Effector memory CD8-positive, alpha-beta T cell (primary cell): ENCODE results near the gene TTC1.

Experiments
- ATAC-seq: fragments of 150-1000 bp; cut with Tn5 transposase; replicated peaks from 2 replicates; pipeline ENCODE4 v1.10.0; 2021; ENCODE audit warnings: mild to moderate bottlenecking, moderate library complexity
- DNase-seq, 3 experiments: peaks; one replicate each; pipeline ENCODE4 v3.0.0; 2021
- H3K27ac Mint-ChIP-seq, 2 donors: one replicate each; pipeline ENCODE4 v1.8.0; 2022; ENCODE audit warnings: mild to moderate bottlenecking in 2 of 2, mixed read lengths in 2 of 2, moderate library complexity in 2 of 2
- H3K27me3 Mint-ChIP-seq, 2 donors: one replicate each; pipeline ENCODE4 v1.8.0; 2022; ENCODE audit warnings: mixed read lengths in 2 of 2
- H3K36me3 Mint-ChIP-seq: one replicate; pipeline ENCODE4 v1.8.0; 2022; ENCODE audit warnings: mild to moderate bottlenecking, moderate library complexity, mixed read lengths; ENCODE audit not compliant: insufficient read depth
- H3K4me1 Mint-ChIP-seq, 2 donors: one replicate each; pipeline ENCODE4 v1.8.0; 2022; ENCODE audit warnings: low read depth in 2 of 2, mixed read lengths in 2 of 2
- H3K4me3 Mint-ChIP-seq, 2 donors: one replicate each; pipeline ENCODE4 v1.8.0; 2022; ENCODE audit warnings: mild to moderate bottlenecking in 2 of 2, mixed read lengths in 2 of 2, moderate library complexity in 2 of 2
- H3K9me3 Mint-ChIP-seq, 2 donors: one replicate each; pipeline ENCODE4 v1.8.0; 2022; ENCODE audit warnings: mixed read lengths in 2 of 2

The TTC1 gene

DNA sequence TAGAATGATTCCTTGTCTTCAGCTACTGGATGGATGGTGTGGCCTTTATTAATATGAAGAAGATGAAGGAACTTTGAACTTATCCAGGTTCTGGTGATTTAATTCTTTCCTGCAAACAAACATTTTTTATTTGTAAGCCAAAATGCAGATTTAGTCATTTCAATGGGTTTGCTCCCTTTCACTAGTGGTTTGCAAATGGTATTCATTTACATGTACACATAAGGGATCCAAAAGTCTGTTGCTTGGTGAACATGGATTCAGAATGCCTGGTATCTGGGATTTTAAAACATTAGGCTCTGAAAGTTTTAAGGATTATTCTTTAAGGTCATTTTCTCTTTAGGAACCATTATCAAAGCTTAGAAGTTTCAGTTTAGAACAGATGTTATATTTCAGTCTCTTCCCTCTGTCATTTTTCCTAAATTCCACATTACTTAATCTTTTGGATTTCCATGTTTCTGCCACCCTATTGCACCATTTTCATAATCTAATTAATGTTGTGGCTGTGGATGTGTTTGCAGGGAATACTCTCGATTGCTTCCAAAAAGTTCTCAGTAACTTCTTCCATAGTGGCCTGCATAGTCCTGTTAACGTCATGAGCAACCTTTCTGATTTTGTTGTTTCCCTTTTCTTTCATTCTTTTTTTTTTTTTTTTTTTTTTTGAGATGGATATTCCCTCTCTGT is 10.1 kb downstream of the TTC1 start:
- H3K4me3 Mint-ChIP-seq: no peak overlapping the region
- H3K27me3 Mint-ChIP-seq: no peaks in the 10 kb centered on the region
- DNase-seq (no peak), ATAC-seq (no peak)
- peaks cover 18 to 30% of the 10 kb centered on the region in 2 donors for H3K4me1 Mint-ChIP-seq
- H3K9me3 Mint-ChIP-seq: no peaks in the 10 kb centered on the region
- peaks cover 17% of the 10 kb centered on the region for H3K36me3 Mint-ChIP-seq
- H3K27ac Mint-ChIP-seq: peak overlapping the region; percentile 2 to 92

DNA sequence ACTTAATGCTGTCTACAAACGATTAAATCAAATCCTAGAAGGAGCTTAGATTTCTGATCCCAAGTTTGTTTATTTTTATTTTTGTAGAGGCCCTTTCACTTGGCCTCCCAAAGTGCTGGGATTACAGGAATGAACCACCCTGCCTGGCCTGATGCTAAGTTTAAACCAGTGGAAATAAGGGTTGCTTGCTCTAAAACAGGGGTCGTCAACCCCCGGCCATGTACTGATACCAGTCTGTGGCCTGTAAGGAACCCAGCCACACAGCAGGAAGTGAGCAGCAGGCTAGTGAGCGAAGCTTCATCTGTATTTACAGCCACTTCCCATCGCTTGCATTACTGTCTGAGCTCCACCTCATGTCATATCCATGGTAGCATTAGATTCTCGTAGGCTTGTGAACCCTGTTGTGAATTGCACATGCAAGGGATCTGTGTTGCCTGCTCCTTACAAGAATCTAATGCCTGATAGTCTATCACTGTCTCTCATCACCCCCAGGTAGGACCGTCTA is 11.4 kb downstream of the TTC1 start:
- DNase-seq (no peak), ATAC-seq (no peak)
- H3K4me1 Mint-ChIP-seq: peaks cover 15 to 30% of the 10 kb centered on the region in 2 donors
- peaks cover 22% of the 10 kb centered on the region for H3K36me3 Mint-ChIP-seq
- H3K27ac Mint-ChIP-seq: peak overlapping the region; percentile 82 to 92
- H3K9me3 Mint-ChIP-seq: no peaks in the 10 kb centered on the region
- H3K27me3 Mint-ChIP-seq: no peaks in the 10 kb centered on the region
- H3K4me3 Mint-ChIP-seq: peak overlapping the region in 1 of 2 donors; percentile 7

DNA sequence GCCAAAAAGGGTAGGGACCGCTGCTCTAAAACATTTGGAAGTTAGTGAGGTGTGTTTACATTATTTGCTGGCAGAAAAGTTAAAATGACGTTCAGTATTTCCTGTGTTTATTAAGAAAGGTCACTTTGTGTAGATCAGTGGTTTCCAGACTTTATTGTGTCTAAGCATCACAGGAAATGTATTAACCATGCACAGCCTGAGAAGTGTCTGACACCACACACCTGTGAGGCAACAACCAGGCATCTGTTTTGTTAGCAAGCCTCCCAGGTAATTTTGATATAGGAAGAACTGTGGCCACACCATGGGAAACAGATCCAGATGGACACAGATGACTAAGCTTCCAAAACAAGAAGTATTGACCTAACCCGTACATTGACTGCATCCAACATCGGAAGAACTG is 12.0 kb downstream of the TTC1 start:
- H3K36me3 Mint-ChIP-seq: peaks cover 20% of the 10 kb centered on the region
- H3K4me1 Mint-ChIP-seq: peaks cover 19 to 35% of the 10 kb centered on the region in 2 donors
- H3K27me3 Mint-ChIP-seq: no peaks in the 10 kb centered on the region
- ATAC-seq (peak; percentile 63), DNase-seq (no peak)
- peak overlapping the region; percentile 82 to 92 for H3K27ac Mint-ChIP-seq
- H3K4me3 Mint-ChIP-seq: no peak overlapping the region
- H3K9me3 Mint-ChIP-seq: no peaks in the 10 kb centered on the region

DNA sequence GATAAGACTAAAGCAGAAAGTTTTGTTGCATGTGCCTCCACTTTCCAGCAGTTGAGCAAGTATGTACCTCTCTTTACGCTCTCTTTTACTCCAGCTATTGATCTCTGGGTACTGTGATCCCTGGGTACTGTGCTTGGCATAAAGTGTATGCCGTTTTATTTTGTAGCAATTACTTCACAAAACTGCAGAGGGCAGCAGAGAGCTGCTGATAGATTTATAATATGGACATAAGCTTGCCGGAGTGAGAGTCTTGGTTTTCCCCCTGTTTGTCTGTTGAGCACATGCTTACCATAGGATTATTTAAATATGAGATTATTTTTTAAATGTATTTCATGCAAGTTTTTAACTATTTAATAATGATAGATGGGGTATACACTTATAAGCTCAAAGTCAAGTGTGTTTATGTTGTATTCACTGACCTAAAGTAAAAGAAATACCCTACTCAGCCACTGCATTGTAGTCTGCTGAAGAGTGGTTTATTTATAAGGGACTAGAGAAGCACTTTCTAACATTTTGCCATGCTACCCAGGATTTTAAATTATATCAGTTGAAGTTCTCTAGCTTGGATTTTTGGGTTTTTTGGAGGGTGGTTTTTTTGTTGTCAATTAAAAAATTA is 13.0 kb downstream of the TTC1 start:
- ATAC-seq (peak; percentile 92), DNase-seq (peak; percentile 61 to 65 (median 63))
- Mint-ChIP-seq H3K36me3 (peaks cover 22% of the 10 kb centered on the region), H3K4me1 (peaks cover 21 to 45% of the 10 kb centered on the region in 2 donors), H3K9me3 (no peaks in the 10 kb centered on the region), H3K27ac (peak overlapping the region; percentile 82 to 92), H3K27me3 (no peaks in the 10 kb centered on the region), H3K4me3 (no peak overlapping the region)

DNA sequence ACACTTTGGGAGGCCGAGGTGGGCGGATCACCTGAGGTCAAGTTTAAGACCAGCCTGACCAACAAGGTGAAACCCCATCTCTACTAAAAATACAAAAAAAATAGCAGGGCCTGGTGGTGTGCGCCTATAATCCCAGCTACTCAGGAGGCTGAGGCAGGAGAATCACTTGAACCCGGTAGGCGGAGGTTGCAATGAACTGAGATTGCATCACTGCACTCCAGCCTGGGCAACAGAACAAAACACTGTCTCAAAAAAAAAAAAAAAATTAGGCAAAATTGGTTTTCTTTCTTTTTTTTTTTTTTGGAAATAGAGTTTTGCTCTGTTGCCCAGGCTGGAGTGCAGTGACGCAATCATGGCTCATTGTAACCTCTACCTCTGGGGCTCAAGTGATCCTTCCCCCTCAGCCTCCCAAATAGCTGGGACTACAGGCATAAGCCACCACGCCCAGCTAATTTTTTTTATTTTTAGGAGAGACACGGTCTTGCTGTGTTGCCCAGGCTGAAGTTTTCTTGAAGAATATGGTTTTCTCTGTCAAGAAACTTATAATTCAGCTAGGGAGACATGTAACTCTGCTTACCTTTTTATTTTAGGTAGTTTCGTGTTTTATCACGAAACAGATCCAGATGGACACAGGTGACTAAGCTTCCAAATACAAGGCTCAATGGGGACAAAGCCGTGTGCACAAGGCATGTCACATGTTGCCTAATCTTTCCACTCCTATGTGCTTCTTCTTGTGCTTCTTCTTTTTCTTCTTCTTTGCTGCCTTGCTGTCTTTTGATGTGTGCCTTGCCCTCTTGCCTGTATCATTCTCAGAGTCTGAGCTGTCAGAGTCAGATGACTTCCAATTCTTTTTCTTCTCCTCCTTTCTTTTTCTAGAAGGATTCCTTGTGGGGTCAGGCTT is 14.3 kb downstream of the TTC1 start:
- ATAC-seq (no peak), DNase-seq (no peak)
- Mint-ChIP-seq H3K4me3 (no peak overlapping the region), H3K27me3 (no peaks in the 10 kb centered on the region), H3K27ac (no peak overlapping the region), H3K9me3 (no peaks in the 10 kb centered on the region), H3K4me1 (peaks cover 20 to 55% of the 10 kb centered on the region in 2 donors), H3K36me3 (peaks cover 26% of the 10 kb centered on the region)

DNA sequence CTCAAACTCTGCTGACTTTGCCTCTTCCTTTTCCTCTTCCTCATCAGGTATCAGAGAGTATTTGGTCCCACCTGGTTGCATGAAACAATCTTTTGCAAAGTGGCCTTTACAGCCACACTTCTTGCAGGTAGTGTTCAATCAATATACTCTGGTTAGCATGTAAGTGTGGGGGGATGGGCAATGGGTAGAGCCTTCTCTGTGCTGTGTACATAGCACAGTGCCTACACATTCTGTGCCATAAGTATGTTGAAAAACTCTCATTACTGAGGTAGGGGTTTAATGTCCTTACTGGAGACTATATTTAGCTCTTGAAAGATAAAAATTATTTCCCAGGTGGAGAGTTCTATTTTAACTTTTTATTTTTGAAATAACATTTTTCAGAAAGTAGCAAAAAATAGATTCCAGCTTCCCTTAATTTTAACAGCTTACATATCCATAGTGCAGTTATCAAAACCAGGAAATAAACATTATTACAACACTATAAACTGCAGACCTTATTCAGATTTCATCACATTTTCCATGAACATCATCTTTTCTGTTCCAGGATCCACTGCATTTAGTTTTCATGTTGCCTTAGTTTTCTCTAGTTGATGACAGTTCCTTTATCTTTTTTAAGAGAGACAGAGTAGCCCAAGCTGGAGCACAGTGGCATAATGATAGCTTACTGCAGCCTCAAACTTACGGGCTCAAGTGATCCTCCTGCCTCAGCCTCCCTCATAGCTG is 15.1 kb downstream of the TTC1 start:
- peaks cover 31% of the 10 kb centered on the region for H3K36me3 Mint-ChIP-seq
- no peaks in the 10 kb centered on the region for H3K27me3 Mint-ChIP-seq
- no peak overlapping the region for H3K4me3 Mint-ChIP-seq
- DNase-seq (no peak), ATAC-seq (no peak)
- H3K4me1 Mint-ChIP-seq: peaks cover 19 to 52% of the 10 kb centered on the region in 2 donors
- no peaks in the 10 kb centered on the region for H3K9me3 Mint-ChIP-seq
- peak overlapping the region in 1 of 2 donors; percentile 62 for H3K27ac Mint-ChIP-seq

DNA sequence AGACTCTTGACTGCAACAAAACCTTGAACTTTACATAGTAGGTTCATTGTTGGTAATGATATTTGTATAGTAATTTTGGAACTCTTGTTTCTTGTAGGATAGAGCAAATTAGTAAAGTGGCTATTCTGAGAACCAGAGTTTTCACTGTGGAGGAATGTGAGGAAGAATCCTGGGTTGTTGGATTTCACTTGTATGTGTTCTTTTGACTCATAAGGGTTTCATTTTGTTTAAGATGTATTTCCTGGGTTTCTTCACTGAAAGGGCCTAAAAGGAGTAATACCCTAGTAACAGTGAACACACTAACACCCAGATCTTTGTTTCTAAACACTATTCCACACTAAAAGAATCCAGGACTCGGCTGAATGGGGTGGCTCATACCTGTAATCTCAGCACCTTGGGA is 20.1 kb downstream of the TTC1 start:
- ATAC-seq (no peak), DNase-seq (no peak)
- peak overlapping the region in 1 of 2 donors; percentile 41 for H3K27ac Mint-ChIP-seq
- H3K4me3 Mint-ChIP-seq: no peak overlapping the region
- no peaks in the 10 kb centered on the region for H3K9me3 Mint-ChIP-seq
- H3K4me1 Mint-ChIP-seq: peaks cover 9 to 36% of the 10 kb centered on the region in 2 donors
- H3K36me3 Mint-ChIP-seq: peaks cover 36% of the 10 kb centered on the region
- no peaks in the 10 kb centered on the region for H3K27me3 Mint-ChIP-seq

DNA sequence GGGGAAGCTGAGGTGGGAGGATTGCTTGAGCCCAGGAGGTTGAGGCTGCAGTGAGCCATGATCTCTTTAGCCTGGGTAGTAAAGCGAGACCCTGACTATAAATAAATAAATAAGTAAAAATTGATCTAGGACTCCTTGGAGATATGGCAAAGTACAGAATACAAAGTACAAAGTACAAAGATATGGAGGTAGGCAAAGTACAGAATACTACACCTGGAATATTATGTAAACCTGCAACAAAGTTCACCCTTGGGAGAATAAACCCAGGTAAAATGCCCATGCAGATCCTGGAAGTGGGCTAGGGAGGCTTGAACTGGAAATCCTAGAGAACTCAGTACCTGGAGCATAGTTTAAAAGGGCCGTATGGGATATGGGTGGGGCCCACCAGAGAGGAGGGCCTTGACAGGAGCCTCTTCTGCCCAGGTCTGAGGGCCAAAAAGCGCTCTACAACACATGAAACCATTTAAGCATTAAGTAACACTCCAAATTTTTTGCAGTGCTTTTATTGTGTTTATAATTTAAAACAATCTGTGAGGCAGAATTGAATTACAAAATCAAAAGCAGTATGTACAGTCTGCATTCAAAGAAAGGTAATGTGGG is 20.7 kb downstream of the TTC1 start:
- Mint-ChIP-seq H3K36me3 (peaks cover 33% of the 10 kb centered on the region), H3K27ac (peak overlapping the region; percentile 9 to 41)
- DNase-seq: no peak

DNA sequence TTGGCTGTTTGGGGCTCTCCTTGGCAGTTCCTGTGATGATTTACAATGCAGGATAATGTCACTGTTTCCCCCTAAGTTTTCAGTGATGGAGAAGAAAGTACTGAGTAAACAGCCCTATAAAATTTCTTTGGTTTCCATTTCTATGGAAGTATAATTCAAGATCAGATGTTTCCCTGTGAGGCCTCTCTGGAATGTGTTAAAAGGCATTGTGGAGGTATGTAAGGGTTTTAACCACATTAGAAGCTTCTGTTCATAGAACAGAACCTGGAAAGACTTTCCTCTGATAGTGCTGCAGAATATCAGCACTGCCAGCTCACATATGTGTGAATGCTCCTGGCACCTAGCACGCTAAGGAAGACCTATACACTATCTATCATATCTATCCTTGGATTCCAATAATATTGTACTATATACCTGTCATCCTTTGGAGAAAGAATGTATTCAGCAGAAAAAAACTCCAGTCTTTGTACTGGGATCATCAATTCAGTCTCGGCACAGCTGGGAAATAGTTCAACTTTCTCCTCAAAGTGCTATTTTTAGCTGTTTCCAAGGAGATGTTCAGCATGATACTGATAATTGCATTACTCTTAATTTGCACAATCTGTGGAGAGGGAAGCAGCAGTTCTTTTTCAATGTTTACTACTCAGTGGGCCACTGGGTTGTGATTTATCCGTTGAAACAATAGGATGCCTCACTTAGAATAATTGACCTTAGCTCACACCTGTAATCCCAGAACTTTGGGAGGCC is 21.9 kb downstream of the TTC1 start:
- H3K4me3 Mint-ChIP-seq: no peak overlapping the region
- no peaks in the 10 kb centered on the region for H3K9me3 Mint-ChIP-seq
- H3K36me3 Mint-ChIP-seq: peaks cover 39% of the 10 kb centered on the region
- peaks cover 6 to 33% of the 10 kb centered on the region in 2 donors for H3K4me1 Mint-ChIP-seq
- no peak for ATAC-seq
- no peaks in the 10 kb centered on the region for H3K27me3 Mint-ChIP-seq
- H3K27ac Mint-ChIP-seq: peak overlapping the region in 1 of 2 donors; percentile 49
- DNase-seq: no peak

More for the DNA sequence above, 20.7 kb downstream of the TTC1 start:
- Mint-ChIP-seq H3K27me3 (no peaks in the 10 kb centered on the region), H3K9me3 (no peaks in the 10 kb centered on the region), H3K4me1 (peaks cover 9 to 36% of the 10 kb centered on the region in 2 donors), H3K4me3 (no peak overlapping the region)
- ATAC-seq: no peak

DNA sequence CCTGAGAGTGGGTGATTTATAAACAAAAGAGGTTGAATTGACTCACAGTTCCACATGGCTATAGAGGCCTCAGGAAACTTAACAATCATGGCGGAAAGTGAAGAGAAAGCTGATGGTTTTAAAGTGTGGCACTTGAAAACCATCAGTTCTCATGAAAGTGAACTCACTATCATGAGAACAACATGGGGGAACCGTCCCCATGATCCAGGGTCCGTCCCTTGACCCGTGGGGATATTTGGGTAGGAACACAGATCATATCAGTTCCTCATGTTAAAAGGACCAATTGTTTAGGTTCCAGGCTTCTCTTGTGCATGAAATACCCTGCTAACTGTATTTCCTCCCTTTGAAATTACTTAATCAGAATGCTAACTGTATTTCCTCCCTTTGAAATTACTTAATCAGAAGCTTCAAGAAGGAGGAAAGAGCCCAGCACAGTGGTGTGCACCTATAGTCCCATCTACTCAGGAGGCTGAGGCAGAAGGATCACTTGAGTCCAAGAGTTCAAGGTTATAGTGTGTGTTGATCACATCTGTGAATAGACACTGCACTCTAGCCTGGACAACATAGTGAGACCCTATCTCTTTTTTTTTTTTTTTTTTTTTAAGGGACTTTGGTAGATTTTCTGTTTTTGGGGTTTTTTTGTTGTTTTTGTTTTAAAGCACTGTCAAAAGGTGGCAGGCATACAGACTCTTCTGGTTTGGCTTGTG is 24.8 kb downstream of the TTC1 start:
- DNase-seq: no peak
- peaks cover 3 to 14% of the 10 kb centered on the region in 2 donors for H3K4me1 Mint-ChIP-seq
- peaks cover 53% of the 10 kb centered on the region for H3K36me3 Mint-ChIP-seq
- ATAC-seq: no peak
- H3K27me3 Mint-ChIP-seq: no peaks in the 10 kb centered on the region
- no peak overlapping the region for H3K4me3 Mint-ChIP-seq
- no peaks in the 10 kb centered on the region for H3K9me3 Mint-ChIP-seq
- H3K27ac Mint-ChIP-seq: no peak overlapping the region

DNA sequence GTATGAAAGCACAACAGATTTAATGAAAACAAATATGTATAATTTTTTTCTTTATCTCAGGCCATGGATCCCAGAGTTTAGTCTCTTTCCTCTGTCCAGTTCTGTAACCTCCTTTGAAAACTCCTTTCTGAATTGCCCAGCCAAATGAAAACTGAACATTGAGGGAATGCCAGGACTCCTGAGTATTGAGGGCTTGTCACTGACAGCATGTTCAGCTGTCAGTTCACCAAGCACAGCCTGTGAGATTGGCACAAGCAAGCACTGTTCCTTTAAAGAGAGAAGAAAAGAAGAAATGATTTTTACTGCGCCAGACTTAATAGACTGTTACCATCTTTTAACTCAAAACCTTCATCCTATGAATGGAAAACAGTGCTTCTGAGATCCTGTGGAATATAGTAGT is 27.3 kb downstream of the TTC1 start:
- peaks cover 53% of the 10 kb centered on the region for H3K36me3 Mint-ChIP-seq
- ATAC-seq: no peak
- no peak overlapping the region for H3K4me3 Mint-ChIP-seq
- H3K27me3 Mint-ChIP-seq: no peaks in the 10 kb centered on the region
- H3K9me3 Mint-ChIP-seq: no peaks in the 10 kb centered on the region
- no peak for DNase-seq
- H3K4me1 Mint-ChIP-seq: peaks cover 0 to 9% of the 10 kb centered on the region in 2 donors
- H3K27ac Mint-ChIP-seq: peak overlapping the region in 1 of 2 donors; percentile 71

DNA sequence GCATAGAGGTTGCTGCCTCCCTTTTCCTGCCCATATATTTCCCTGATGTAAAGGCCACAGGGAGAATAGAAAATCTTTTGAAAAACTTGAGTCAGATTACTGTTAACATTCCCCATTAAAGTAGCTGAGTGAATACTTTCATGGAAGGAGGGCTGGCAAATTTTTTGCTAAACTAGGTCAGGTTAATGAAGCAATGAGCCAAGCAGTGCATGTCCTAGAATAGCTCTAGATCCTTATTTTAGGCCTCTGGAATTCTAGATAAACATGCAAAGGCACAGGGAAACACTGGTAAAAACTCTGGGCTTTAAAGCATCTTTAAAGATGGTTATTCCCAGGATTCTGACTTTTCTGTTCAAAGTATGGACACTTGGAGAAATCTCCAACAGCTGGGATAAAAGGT is 27.9 kb downstream of the TTC1 start:
- H3K9me3 Mint-ChIP-seq: no peaks in the 10 kb centered on the region
- H3K4me3 Mint-ChIP-seq: no peak overlapping the region
- peak overlapping the region in 1 of 2 donors; percentile 71 for H3K27ac Mint-ChIP-seq
- H3K4me1 Mint-ChIP-seq: peaks cover 0 to 9% of the 10 kb centered on the region in 2 donors
- H3K27me3 Mint-ChIP-seq: no peaks in the 10 kb centered on the region
- H3K36me3 Mint-ChIP-seq: peaks cover 53% of the 10 kb centered on the region
- ATAC-seq (no peak), DNase-seq (no peak)
